ENCODE data around the gene CPB1. TPM values are rescaled to one million over a fixed set of nuclear protein-coding genes. Genes with fewer than 3 reads are reported as not detected.

Gene CPB1
- total RNA-seq, 2 donors from 2014 or later = not detected

DNA sequence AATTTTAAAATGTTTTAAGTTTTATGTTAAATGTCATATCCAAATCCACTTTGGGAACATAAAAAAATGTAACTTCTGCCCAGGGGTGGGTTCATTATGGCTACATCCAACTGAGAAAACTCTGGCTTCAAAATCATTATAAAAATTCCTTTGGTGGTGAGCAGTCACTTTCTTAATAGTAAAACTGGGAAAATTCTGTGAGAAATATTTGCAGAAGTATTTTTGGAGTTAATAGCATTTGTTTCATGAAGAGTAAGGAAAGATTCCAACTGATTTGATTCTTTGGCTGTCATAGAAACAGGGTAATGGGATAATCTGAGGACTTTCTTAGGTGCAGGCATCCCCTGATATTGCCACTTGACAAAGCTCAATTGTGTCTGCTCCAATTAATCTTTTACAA is 76.3 kb downstream of the CPB1 start:
- DNase-seq (ENCODE audit: low spot score in 2 of 2) (no peak), ATAC-seq (no peak)
- no peaks in the 10 kb centered on the region for H3K9me3 Mint-ChIP-seq
- no peak overlapping the region for H3K27ac Mint-ChIP-seq
- no peaks in the 10 kb centered on the region for H3K36me3 Mint-ChIP-seq

DNA sequence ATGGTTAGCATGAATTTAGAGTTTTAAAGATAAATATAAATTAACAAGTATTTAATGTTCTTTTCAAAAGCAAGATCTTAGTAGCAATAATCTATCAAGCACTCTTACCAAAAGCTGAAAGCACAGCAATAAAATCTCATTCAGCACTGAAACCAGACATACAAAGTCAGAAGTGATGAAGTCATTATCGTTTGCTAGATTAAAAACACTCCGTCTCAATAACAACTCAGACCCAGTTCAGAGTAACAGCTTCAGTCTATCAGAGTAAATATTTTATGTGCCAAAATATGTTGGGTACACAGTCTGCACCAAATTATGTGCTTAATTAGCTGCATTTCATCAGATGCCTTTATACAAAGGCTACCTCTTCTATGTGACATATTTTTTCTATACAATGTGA is 79.1 kb downstream of the CPB1 start:
- ATAC-seq (no peak), DNase-seq (ENCODE audit: low spot score in 2 of 2) (no peak)
- no peaks in the 10 kb centered on the region for H3K36me3 Mint-ChIP-seq
- no peaks in the 10 kb centered on the region for H3K9me3 Mint-ChIP-seq
- H3K27ac Mint-ChIP-seq = no peak overlapping the region

Other genes starting within 250 kb of the CPB1 start
- gene AGTR1, start 129.9 kb upstream of the CPB1 start, total RNA-seq = not detected
- gene CPA3, start 37.5 kb downstream of the CPB1 start, total RNA-seq = under 1 TPM in 1 of 2 donors, not detected in 1; 0.16 TPM
- 10 to 100 TPM; 10.7 to 12.8 TPM for gene GYG1, start 163.7 kb downstream of the CPB1 start, total RNA-seq

All from activated naive CD4-positive, alpha-beta T cell treated with anti-CD3 and anti-CD28 coated beads, Interleukin-2, amount 50 U/mL, for 72 hours (primary cell).